ENCODE measurements around the gene AP1G1.

DNA sequence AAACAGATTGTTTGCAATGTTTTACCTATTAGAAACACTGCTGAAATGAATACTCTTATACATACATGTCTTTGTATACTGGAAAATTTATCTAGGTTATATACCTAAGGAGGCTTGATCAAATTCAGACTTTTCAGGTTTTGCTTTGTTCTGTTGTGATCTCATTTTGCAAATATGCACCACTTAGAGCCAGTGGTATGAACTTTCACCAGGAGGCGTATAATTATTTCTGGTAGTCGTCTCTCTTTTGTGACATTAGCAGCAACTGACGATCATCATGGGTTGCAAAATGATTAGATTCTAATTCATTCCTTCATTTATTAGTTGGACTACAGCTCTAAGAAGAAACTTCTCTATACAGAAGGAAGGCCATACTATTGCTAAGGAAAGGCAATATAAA lies 26.9 kb downstream of the AP1G1 start:
- TF ChIP-seq POLR2A (IDR thresholded peaks at IDR 0.05): no peak
- TF ChIP-seq CTCF (IDR thresholded peaks at IDR 0.05): no peak
- no peak for TF ChIP-seq POLR2AphosphoS5 (IDR thresholded peaks at IDR 0.05; ENCODE audit: insufficient read depth in 1 of 2, low read depth in 1 of 2)
